Measurements from ENCODE around the gene SLC35F2. TPM values are rescaled to one million over a fixed set of nuclear protein-coding genes. Genes with fewer than 3 reads are reported as not detected.
"Not testable (repeated sequence)": the region's sequence is repeated elsewhere in the genome, so short reads cannot be mapped to it uniquely, and the experiment has no call there.

Gene SLC35F2
- total RNA-seq, 2 experiments from 2014 or later = 7.7 to 7.8 TPM

GRCh38 chr11:107769189-107769588 is 89.4 kb downstream of the SLC35F2 start:
- POLR2A ChIA-PET = no interaction called here
- Mint-ChIP-seq H3K9me3 (no peaks in the 10 kb centered on the region), H3K27ac (no peak overlapping the region), H3K4me3 (no peak overlapping the region), H3K4me1 (peaks cover 3% of the 10 kb centered on the region), H3K27me3 (peaks cover 19% of the 10 kb centered on the region), H3K36me3 (ENCODE audit: low read depth) (no peaks in the 10 kb centered on the region)
- CTCF ChIA-PET = no interaction called here
- no peak for DNase-seq

GRCh38 chr11:107758719-107759355 is 99.8 kb downstream of the SLC35F2 start:
- H3K27ac Mint-ChIP-seq; POLR2A ChIA-PET; DNase-seq; H3K9me3 Mint-ChIP-seq; H3K4me1 Mint-ChIP-seq; H3K36me3 Mint-ChIP-seq (ENCODE audit: low read depth); H3K4me3 Mint-ChIP-seq: not testable (repeated sequence)
- CTCF ChIA-PET = interaction anchor here (1.0 to 1.1 kb wide), 2 partner anchors 18 to 208 kb away, joined by 3 read pairs; no protein-coding TSS in a partner anchor
- H3K27me3 Mint-ChIP-seq = peaks cover 14% of the 10 kb centered on the region

GRCh38 chr11:107757661-107758060 is 100.9 kb downstream of the SLC35F2 start:
- peaks cover 3% of the 10 kb centered on the region for H3K9me3 Mint-ChIP-seq
- H3K4me3 Mint-ChIP-seq = no peak overlapping the region
- peaks cover 12% of the 10 kb centered on the region for H3K27me3 Mint-ChIP-seq
- H3K27ac Mint-ChIP-seq = no peak overlapping the region
- no peak for DNase-seq
- H3K4me1 Mint-ChIP-seq = no peaks in the 10 kb centered on the region
- ChIA-PET CTCF (interaction anchor here (1.2 to 2.1 kb wide), 2 partner anchors 16 to 141 kb away, joined by 3 to 5 read pairs; no protein-coding TSS in a partner anchor), POLR2A (no interaction called here)
- no peaks in the 10 kb centered on the region for H3K36me3 Mint-ChIP-seq (ENCODE audit: low read depth)

GRCh38 chr11:107756553-107756952 is 102.0 kb downstream of the SLC35F2 start:
- CTCF ChIA-PET = interaction anchor here (1.2 to 2.1 kb wide), 2 partner anchors 15 to 142 kb away, joined by 3 to 5 read pairs; no protein-coding TSS in a partner anchor
- POLR2A ChIA-PET = no interaction called here
- Mint-ChIP-seq H3K4me3 (no peak overlapping the region), H3K36me3 (ENCODE audit: low read depth) (no peaks in the 10 kb centered on the region), H3K9me3 (peaks cover 3% of the 10 kb centered on the region), H3K27me3 (peaks cover 12% of the 10 kb centered on the region), H3K27ac (no peak overlapping the region), H3K4me1 (no peaks in the 10 kb centered on the region)
- DNase-seq = no peak

- H3K4me3 Mint-ChIP-seq = no peak overlapping the region
- H3K27ac Mint-ChIP-seq = no peak overlapping the region
- H3K9me3 Mint-ChIP-seq = no peaks in the 10 kb centered on the region
- DNase-seq = no peak
- POLR2A ChIA-PET = no interaction called here
- no peaks in the 10 kb centered on the region for H3K36me3 Mint-ChIP-seq (ENCODE audit: low read depth)
- H3K27me3 Mint-ChIP-seq = peaks cover 15% of the 10 kb centered on the region
- H3K4me1 Mint-ChIP-seq = no peaks in the 10 kb centered on the region
- CTCF ChIA-PET = no interaction called here
Measured at GRCh38 chr11:107752949-107753822, 105.4 kb downstream of the SLC35F2 start.

- ChIA-PET POLR2A (no interaction called here), CTCF (no interaction called here)
- Mint-ChIP-seq H3K4me1 (no peaks in the 10 kb centered on the region), H3K27ac (no peak overlapping the region), H3K4me3 (no peak overlapping the region), H3K27me3 (peaks cover 16% of the 10 kb centered on the region), H3K9me3 (no peaks in the 10 kb centered on the region), H3K36me3 (ENCODE audit: low read depth) (no peaks in the 10 kb centered on the region)
- no peak for DNase-seq
Measured at GRCh38 chr11:107752508-107752907, 106.1 kb downstream of the SLC35F2 start.

- Mint-ChIP-seq H3K4me1 (no peaks in the 10 kb centered on the region), H3K27ac (no peak overlapping the region), H3K27me3 (peaks cover 17% of the 10 kb centered on the region), H3K36me3 (ENCODE audit: low read depth) (no peaks in the 10 kb centered on the region), H3K4me3 (no peak overlapping the region), H3K9me3 (no peaks in the 10 kb centered on the region)
- POLR2A ChIA-PET = no interaction called here
- no peak for DNase-seq
- CTCF ChIA-PET = no interaction called here
Measured at GRCh38 chr11:107751082-107751481, 107.5 kb downstream of the SLC35F2 start.

- ChIA-PET CTCF (no interaction called here), POLR2A (interaction anchor here (0.6 kb wide), 1 partner anchor 199 kb away, joined by 3 read pairs; no protein-coding TSS in a partner anchor)
- Mint-ChIP-seq H3K4me3 (no peak overlapping the region), H3K36me3 (ENCODE audit: low read depth) (no peaks in the 10 kb centered on the region), H3K9me3 (no peaks in the 10 kb centered on the region), H3K27ac (no peak overlapping the region), H3K27me3 (peaks cover 19% of the 10 kb centered on the region), H3K4me1 (no peaks in the 10 kb centered on the region)
- DNase-seq = no peak
Measured at GRCh38 chr11:107750313-107750712, 108.3 kb downstream of the SLC35F2 start.

GRCh38 chr11:107747622-107748021 is 111.0 kb downstream of the SLC35F2 start:
- Mint-ChIP-seq H3K9me3 (no peaks in the 10 kb centered on the region), H3K4me1 (no peaks in the 10 kb centered on the region), H3K36me3 (ENCODE audit: low read depth) (no peaks in the 10 kb centered on the region), H3K27me3 (peaks cover 18% of the 10 kb centered on the region), H3K27ac (no peak overlapping the region), H3K4me3 (no peak overlapping the region)
- POLR2A ChIA-PET = no interaction called here
- no peak for DNase-seq
- CTCF ChIA-PET = interaction anchor here (1.5 kb wide), 1 partner anchor 58 kb away, joined by 3 read pairs; no protein-coding TSS in a partner anchor

- Mint-ChIP-seq H3K27me3 (peaks cover 20% of the 10 kb centered on the region), H3K36me3 (ENCODE audit: low read depth) (no peaks in the 10 kb centered on the region), H3K4me3 (no peak overlapping the region), H3K27ac (no peak overlapping the region), H3K4me1 (no peaks in the 10 kb centered on the region), H3K9me3 (no peaks in the 10 kb centered on the region)
- POLR2A ChIA-PET = no interaction called here
- CTCF ChIA-PET = interaction anchor here (0.5 kb wide), 1 partner anchor 15 kb away, joined by 3 read pairs; no protein-coding TSS in a partner anchor
- no peak for DNase-seq
Measured at GRCh38 chr11:107744736-107745135, 113.9 kb downstream of the SLC35F2 start.

GRCh38 chr11:107743191-107743590 is 115.4 kb downstream of the SLC35F2 start:
- Mint-ChIP-seq H3K9me3 (no peaks in the 10 kb centered on the region), H3K27ac (no peak overlapping the region), H3K4me3 (no peak overlapping the region), H3K36me3 (ENCODE audit: low read depth) (no peaks in the 10 kb centered on the region), H3K27me3 (peaks cover 24% of the 10 kb centered on the region), H3K4me1 (no peaks in the 10 kb centered on the region)
- POLR2A ChIA-PET = no interaction called here
- no peak for DNase-seq
- CTCF ChIA-PET = interaction anchor here (0.6 kb wide), 1 partner anchor 147 kb away, joined by 3 read pairs; no protein-coding TSS in a partner anchor

- Mint-ChIP-seq H3K4me3 (no peak overlapping the region), H3K27me3 (peaks cover 19% of the 10 kb centered on the region), H3K4me1 (no peaks in the 10 kb centered on the region), H3K36me3 (ENCODE audit: low read depth) (no peaks in the 10 kb centered on the region), H3K9me3 (no peaks in the 10 kb centered on the region), H3K27ac (no peak overlapping the region)
- ChIA-PET POLR2A (no interaction called here), CTCF (interaction anchor here (0.7 to 1.8 kb wide), 4 partner anchors 15 to 160 kb away, joined by 3 to 5 read pairs (median 4); no protein-coding TSS in a partner anchor)
- peak; percentile 20 for DNase-seq
Measured at GRCh38 chr11:107741044-107741823, 117.4 kb downstream of the SLC35F2 start.
